AG08396 (cell line): ENCODE data around the gene SSBP4.
"Not testable (repeated sequence)": the region's sequence is repeated elsewhere in the genome, so short reads cannot be mapped to it uniquely, and the experiment has no call there.

Experiments used
- DNase-seq: peaks from one replicate; pipeline ENCODE4 v3.0.0; 2012; ENCODE audit warnings: low spot score, mixed read lengths

Gene SSBP4

GRCh38 chr19:18393836-18394235 lies 25.4 kb upstream of the SSBP4 start:
- no peak for DNase-seq

DNA sequence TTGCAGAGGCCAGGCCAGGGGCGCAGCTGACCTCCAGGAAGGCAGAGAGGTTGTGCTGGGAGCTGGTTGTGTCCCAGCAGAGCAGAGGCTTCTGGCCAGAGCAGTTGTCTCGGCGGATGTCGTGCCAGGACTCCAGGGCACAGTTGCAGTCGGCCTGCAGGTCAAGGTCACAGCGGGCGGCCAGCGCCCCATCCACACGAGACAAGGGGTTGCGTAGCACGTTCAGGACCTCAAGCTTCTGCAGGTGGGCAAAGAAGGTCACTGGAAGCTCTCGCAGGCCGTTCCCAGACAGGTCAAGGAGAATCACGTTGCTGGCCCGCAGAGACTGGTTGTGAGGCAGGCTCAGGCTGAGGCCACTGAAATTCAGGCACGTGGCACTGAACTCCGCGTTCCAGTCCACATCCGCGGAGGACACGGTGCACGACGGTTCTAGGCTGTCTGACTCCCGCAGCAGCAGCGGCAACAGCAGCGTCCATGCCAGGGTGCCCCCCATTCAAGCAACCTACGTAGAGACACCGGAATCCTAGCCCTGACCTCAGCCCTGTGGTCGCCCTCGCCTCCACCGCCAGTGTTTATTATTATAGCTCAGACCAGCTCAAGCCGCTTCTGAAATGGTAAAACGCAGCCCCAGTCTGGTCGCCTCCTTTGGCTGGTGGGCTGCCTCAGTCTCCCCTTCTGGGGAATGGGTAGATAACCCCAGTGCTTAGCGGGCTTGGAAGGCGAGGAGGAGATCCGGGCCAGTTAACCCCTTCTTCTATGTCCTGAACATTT lies 22.5 kb upstream of the SSBP4 start:
- DNase-seq = no peak

DNA sequence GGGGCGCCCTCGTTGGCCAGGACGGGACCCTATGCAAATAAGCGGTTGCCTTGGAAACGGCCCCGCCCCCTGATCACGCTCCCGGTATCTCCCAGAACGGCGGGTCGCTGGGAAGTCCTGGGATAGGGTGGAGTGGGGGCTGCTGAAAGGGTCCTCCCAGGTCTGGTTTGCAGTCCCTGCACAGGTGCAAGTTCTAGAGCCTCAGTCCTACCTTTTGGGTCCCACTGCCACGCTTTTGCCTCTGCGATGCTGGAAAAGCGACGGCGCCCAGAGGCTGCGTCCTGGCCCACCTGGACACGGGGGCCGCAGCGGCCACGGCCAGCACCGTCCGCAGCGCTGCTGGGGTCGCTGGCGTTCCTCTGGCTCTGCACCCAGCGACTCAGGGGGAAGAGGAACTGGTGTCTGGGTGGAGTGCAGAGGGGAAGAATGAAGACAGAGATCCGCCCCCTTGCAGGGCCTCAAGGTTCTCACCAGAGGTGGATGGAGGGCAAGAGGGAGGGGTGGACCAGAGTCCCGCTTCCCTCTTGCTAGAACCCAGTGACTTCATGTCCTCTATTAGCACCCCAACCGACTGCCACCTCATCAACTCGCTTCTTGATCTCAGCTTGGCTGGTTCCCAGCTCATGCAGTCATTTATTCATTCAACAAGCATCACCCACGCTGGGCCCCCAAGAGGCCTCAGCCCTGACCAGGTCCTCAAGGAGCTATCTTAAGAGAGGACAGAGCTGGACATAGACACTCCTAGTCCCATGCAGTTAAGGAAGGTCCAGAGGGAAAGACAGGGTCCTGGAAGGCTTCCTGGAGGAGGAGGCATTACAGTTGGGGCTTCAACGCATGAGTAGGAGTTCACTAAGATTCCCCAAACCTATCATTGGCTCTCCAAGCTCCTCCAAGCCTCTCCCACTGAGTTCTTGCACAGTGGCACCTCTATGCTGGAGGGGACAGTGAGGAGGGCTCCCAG lies 21.7 kb upstream of the SSBP4 start, which contains the start of gene LRRC25:
Gene LRRC25, minus strand, starts transcription at position 381 of the 961 bp plus-strand sequence. CDS start 659 bp downstream, outside the sequence.
- DNase-seq = no peak

- peak; percentile 82 for DNase-seq
These were observed 20.2 kb upstream of the SSBP4 start for GRCh38 chr19:18399008-18399407.

DNA sequence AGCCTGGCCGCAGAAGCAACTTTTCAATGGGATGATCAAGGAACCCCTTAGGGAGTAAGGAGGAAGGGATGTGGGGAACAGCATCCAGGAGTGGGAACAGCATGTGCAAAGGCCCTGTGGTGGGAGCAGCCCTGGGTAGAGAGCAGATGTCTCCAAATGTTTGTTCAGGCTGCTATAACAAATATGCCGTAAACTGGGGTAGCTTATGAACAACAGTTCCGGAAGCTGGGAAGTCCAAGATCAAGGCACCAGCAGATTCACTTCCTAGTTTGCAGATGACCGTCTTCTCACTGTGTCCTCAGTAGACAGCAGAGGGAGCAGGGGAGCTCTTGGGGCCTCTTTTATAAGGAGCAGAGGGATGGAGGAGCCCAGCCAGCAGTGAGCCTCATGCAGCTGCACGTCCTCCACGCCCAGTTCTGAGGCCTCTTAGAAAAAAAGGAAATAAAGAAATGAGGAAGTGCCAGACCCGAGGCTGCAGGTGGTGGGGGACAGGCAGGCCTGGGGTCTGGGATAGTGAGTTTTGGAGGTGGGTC lies 17.6 kb upstream of the SSBP4 start:
- no peak for DNase-seq

DNA sequence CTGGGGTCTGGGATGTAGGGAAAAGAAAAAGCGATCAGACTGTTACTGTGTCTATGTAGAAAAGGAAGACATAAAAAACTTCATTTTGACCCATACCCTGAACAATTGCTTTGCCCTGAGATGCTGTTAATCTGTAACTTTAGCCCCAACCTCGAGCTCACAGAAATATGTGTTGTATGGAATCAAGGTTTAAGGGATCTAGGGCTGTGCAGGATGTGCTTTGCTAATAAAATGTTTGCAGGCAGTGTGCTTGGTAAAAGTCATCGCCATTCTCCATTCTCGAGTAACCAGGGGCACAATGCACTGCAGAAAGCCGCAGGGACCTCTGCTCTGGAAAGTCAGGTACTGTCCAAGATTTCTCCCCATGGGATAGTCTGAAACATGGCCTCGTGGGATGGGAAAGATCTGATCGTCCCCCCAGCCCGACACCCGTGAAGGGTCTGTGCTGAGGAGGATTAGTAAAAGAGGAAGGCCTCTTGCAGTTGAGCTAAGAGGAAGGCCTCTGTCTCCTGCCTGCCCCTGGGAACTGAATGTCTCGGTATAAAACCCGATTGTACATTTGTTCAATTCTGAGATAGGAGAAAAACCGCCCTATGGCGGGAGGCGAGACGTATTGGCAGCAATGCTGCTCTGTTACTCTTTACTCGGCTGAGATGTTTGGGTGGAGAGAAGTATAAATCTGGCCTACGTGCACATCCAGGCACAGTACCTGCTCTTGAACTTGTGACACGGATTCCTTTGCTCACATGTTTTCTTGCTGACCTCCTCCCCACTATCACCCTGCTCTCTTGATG lies 16.5 kb upstream of the SSBP4 start:
- not testable (repeated sequence) for DNase-seq

DNA sequence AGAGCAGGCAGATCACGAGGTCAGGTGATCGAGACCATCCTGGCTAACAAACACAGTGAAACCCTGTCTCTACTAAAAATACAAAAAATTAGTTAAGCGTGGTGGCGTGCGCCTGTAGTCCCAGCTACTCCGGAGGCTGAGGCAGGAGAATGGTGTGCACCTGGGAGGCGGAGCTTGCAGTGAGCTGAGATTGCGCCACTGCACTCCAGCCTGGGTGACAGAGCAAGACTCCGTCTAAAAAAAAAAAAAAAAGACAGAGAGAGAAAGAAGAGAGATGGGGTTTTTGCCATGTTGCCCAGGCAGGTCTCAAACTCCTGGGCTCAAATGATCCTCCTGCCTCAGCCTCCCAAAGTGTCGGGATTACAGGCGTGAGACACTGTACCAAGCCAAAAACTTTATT lies 13.4 kb upstream of the SSBP4 start:
- DNase-seq = not testable (repeated sequence)

GRCh38 chr19:18406749-18407148 lies 12.4 kb upstream of the SSBP4 start:
- DNase-seq = no peak

DNA sequence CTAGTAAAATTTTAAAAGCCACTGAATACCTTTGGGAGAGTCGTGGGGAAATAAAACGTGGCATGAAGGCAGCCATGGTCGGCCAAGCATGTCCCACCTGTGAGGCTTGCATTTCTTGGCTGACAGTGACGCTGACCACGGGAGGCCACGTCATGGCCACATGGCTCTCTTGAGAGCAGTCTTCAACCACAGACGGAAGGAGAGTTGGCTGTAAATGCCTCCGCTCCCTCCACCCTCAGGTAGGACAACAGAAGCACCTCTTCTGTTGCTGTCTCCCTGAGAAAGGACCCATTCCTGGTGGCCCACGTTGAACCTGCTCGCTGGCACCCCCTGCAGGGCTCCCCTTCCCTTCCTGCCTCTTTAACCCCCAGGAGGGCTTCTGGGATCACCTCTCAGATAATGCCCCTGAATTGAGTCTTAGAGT lies 11.1 kb upstream of the SSBP4 start:
- no peak for DNase-seq

GRCh38 chr19:18412610-18413239 lies 6.5 kb upstream of the SSBP4 start:
- DNase-seq = no peak

- no peak for DNase-seq
These were observed 4.6 kb upstream of the SSBP4 start for GRCh38 chr19:18414504-18415177.

GRCh38 chr19:18415178-18415867 lies 3.9 kb upstream of the SSBP4 start:
- DNase-seq = peak; percentile 65

GRCh38 chr19:18416778-18417249 lies 2.4 kb upstream of the SSBP4 start:
- peak; percentile 93 for DNase-seq

DNA sequence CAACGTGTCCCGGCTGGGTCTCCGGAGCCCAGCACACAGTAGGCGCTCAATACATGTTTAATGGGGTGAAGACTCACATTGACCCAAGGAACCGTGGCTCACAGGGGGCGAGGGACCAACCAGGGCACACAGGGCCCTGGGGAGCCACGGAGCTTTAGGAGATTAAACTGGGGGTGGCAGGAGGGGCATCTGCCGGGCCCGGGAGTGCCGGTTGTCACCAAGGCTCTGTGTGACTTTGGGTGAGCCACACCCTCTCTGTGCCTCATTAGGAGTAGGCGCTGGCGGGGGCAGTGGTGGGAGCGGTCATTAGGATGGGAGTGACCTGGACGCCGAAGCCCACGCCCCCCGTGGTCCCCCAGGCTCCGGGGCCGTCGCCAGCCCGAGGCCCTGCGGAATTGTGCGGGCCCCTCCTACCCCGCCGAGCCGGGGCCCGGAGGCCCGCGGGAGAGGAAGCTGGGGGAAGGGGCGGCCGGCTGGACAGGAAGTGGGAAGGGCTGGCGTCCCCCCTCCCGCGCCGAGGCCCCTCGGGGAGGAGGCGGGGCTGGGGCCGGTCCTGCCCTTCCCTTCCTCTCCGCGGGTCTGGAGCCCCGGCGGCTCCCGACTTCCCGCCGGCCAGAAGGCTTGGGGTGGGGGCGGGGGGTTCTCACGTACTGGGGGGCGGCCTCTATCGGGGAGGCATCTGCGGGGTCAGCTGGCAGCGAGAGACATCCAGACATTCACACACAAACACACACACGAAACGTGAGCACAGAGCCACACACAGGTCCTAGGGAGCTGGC lies 1.8 kb upstream of the SSBP4 start:
- peak; percentile 81 for DNase-seq

- no peak for DNase-seq
These were observed 1.1 kb upstream of the SSBP4 start for GRCh38 chr19:18418029-18418482.

DNA sequence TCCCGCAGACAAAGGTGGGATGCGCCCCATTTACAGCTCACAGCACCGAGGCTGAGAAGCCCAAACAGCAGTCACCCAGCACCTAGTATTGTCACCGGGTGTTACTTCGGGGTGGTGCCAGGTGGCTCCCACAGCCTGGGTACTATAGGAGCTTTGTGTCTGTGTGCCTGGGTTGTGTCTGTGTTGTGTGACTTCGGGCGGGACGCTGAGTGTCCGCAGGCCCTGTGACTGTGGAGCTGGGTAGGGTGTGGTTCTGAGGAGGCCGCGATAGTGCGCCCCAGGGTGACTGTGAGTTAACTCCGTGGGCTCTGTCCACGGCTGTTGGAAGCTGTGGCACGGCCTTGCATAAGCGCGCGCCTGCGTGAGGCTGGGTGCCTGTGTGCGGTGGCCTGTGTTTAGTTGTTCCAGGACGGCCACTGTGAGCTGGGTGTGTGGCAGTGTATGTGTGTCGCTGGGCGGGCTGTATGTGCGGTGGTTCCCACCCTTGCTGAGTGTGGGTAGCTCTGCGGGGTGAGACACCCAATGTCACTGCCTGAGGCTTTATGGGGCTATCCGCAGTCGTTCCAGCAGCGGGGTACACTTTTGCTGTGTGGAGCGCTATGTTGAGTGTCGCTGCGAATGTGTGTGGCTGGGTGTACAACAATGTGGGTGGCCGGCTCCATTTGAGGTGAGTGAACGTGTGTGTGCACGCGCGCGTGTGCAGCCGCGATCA lies 559 bp upstream of the SSBP4 start:
- DNase-seq = no peak

- peak; percentile 54 for DNase-seq
These were observed 682 bp downstream of the SSBP4 start for GRCh38 chr19:18419699-18420460.

- DNase-seq = no peak
These were observed 1.7 kb downstream of the SSBP4 start for GRCh38 chr19:18420930-18421329.
